Measurements from ENCODE around the gene SYTL1.

The SYTL1 gene

GRCh38 chr1:27364696-27365371, 23.0 kb downstream of the SYTL1 start:
- no peak for DNase-seq (ENCODE audit: low spot score)

DNA sequence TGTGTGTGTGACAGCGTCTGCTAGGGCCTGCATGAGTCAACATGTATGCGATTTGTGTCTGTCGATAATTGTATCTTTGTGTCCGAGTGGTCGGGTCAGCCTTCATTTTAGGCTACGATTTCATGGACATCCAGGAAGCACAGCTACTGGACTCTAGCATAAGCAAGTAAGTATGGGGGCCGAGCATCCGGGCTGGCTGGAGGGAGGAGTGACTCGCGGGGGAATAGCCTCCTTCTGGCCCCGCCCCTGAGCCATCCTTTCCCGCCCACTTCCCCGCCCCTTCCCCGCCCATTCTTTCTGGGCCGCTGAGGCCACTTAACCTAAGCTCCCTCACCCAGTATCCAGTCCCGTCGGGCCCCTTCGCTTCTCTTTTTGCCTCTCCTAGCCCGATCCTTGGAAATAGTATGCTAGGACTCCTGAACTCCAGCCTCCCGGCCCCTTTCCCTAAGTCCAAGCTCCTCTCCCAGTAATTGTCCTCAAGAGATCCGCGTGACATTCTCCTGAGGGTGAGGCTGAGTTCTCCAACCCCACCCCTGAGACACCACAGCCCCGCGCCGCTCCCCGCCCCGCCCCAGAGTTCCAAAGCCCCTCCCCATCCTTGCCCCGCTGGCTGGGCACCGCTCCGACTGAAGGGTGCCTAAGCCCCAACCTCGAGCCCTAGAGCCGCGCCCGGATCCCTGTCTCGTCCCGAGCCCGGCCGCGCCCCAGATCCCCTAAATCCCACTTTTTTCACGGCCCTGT, 23.7 kb downstream of the SYTL1 start:
- DNase-seq (ENCODE audit: low spot score), result peak; percentile 87

DNA sequence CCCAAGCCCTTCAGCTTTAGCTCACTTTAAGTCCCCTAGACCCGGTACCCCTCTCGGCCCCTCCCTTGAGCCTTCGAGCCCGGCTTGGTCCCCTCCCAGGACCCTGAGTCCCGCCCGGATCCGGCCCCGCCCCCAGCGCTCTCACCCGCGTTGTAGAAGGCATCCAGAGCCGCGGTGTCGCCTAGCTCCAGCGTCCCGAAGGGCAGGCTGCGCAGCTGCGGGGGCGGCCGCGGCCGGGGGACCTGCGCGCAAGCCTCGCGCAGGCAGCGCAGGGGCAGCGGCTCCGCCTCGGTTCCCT, 24.2 kb downstream of the SYTL1 start:
- peak; percentile 51 for DNase-seq (ENCODE audit: low spot score)

- DNase-seq (ENCODE audit: low spot score), result peak; percentile 72
Measured at GRCh38 chr1:27366411-27367159, 24.8 kb downstream of the SYTL1 start, which contains the start of gene MAP3K6. Gene MAP3K6, minus strand, starts transcription at chr1:27366961. Its CDS starts 364 bp downstream, at chr1:27366597.

DNA sequence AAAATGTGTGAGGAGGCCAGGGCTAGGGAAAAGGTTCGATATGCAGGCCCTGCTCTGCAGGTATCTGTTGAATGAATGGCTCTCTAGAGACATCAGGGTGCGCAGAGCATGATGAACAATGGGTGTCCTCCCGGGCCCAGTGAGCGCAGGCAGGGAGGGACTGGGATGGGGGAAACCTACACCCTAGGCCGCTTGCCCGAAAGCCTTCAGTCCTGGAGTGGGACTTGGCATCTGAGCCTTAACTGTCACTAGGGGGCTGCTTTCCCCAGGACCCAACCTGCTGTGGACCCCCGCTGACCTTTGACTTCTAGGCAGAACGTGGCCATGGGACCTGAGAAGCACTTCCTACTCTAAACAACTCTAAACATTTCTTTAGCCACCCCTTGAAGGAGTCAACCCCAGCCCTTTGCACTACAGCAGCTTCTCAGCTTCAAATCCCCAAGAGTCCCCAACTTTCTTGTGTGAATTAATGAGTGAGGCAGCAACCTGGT, 25.4 kb downstream of the SYTL1 start:
- DNase-seq (ENCODE audit: low spot score), result no peak

DNA sequence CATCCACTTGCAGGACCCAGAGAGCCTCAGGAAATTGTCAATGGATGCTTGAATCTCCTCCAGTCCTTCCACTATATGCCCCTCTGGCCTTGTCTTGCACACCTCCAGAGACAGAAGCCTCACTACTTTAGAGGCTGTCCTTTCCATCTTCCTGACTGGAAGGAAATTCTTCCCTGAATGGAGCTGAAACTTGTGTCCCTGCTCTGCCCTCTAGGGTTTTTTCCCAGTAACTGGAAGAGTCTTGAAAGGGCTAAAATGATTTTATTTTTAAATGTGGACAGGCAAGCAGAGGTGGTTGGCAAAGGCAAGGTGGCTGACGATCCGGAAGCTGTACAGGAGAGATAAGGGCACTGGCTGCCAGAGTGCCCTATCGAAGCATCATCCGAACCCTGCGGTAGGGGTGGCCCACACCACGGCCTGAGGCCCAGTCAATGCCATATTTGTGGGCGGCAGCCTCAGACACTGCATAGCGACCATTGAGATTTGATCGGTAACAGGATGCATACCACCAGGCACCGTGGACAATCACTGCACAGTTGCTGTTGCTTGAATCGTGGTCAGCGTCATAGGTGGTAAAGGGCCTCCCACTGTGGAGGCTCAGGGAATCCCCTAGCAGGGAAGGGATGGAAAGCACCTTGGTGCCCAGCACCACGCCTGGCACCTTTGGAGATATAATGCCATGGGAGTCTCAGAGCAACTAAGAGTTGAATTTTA, 27.2 kb downstream of the SYTL1 start:
- no peak for DNase-seq (ENCODE audit: low spot score)

GRCh38 chr1:27372022-27372807, 30.4 kb downstream of the SYTL1 start:
- no peak for DNase-seq (ENCODE audit: low spot score)

DNA sequence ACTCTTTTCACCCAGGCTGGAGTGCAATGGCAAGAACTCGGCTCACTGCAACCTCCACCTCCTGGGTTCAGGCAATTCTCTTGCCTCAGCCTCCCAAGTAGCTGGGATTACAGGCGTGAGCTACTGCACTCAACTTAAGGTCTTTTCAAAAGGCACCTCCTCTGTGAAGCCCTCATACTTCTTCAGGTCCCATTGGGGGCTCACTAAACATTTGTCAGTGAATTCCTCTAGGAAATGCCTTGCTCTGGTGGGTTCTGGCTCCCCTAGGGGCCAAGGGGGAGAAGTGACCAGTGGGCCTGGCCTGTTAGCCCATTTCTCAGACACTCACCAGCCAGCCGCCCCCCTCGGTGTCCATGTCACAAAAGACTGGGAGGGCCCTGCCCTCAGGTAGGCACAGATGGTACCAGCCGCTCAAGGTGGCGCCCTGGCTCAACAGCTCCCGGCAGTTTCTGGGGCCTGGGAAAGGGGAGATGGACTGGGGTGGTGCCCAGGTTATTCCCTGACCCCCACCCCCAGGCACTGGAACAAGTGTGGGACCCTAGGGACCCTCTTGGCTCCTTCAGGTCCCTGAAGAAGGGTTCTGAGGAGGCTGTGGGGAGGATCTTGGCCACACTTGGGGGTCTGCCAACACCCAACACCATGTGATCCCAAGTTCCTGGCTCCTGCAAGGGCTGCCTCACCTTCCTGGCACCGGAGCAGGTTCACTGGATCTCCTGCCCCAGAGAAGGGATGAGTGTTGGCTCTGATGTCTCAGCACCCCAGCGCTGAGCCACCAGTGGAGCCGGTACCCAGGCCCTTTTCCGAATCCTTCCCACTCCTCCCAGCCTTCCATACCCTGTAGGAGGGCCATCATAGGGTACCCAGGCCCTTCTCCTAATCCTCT, 31.2 kb downstream of the SYTL1 start:
- DNase-seq (ENCODE audit: low spot score), result no peak

DNA sequence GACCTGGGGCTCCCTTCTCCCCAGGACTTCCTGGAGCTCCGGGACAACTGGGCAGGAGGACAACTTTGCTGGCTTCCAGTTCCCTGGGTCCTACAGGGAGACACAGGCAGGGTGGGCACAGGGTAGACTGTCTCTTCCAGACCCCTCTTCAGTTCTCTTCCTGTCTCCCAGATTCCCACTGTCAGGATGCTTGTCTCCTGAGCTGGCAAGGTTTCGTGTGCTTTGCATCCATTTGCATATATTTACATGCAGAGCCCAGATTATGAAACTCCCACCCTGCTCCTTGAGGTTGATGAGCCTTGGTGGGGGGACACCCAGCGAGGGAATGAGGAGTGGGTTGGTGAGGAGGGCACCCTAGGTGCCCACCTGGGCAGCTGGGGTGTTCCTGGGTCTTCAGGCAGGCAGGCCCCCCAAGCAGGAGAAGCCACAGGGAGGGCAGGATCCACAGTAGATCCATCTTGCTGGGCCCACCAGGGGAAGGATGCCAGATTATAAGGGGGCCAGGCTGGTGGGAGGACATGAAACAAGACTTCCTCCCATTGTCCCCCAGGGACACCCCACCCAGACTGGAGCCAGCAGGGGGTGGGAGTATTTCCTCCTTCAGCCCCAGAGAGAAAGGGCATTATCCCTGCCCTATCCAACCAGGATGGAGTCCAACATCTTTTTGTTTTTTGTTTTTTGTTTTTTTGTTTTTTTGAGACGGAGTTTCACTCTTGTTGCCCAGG, 32.7 kb downstream of the SYTL1 start, which contains the start of gene FCN3:
FCN3 (minus strand) TSS at position 463 of the 725 bp plus-strand sequence; CDS start at position 457, 6 bp downstream.
- DNase-seq (ENCODE audit: low spot score), result no peak

- DNase-seq (ENCODE audit: low spot score), result no peak
Measured at GRCh38 chr1:27377760-27378495, 36.1 kb downstream of the SYTL1 start.

DNA sequence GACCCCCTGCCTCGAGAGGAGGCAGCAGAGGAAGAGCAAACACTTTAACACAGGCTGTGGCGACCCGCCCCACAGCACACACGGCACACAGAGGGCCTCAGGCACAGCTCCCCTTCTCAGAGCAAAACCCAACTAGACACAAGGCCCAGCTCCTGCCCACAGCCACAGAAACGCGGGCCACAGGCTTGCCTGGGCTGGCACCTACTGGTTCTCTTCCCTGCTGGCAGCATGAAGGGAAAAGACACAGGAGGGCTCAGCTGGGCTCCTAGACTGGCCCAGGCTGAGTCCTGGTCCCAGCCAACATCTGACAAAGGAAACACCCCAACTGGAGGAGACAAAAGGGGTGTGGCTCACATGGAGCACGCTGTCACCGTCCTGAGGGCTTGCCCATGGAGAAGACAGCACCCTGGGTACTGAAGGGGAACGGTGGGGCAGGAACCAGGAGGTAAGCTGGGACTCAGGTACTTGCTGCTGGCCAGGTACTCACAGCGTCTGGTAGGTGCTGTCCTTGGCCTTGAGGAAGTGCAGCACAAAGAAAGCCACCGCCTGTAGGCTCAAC, 37.8 kb downstream of the SYTL1 start:
- DNase-seq (ENCODE audit: low spot score), result no peak

DNA sequence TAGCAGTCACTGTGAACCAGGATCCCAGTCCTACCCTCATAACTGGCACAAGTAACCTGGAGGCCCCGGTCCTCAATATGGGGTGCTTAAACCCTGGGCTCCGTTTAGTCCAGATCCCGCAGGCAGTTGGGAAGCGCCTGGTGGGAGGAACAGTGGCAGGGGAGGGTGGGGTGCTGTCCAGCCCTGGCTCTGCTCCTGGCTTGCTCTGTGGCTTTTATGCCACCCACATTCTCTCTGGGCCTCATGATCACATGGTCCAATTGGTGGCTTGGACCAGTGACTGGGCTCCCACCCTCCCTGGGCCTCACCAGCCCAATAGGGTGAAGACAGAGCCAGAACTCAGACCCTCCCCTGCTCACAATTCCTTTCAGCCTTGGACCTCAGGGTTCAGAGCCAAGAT, 38.4 kb downstream of the SYTL1 start:
- DNase-seq (ENCODE audit: low spot score), result no peak

DNA sequence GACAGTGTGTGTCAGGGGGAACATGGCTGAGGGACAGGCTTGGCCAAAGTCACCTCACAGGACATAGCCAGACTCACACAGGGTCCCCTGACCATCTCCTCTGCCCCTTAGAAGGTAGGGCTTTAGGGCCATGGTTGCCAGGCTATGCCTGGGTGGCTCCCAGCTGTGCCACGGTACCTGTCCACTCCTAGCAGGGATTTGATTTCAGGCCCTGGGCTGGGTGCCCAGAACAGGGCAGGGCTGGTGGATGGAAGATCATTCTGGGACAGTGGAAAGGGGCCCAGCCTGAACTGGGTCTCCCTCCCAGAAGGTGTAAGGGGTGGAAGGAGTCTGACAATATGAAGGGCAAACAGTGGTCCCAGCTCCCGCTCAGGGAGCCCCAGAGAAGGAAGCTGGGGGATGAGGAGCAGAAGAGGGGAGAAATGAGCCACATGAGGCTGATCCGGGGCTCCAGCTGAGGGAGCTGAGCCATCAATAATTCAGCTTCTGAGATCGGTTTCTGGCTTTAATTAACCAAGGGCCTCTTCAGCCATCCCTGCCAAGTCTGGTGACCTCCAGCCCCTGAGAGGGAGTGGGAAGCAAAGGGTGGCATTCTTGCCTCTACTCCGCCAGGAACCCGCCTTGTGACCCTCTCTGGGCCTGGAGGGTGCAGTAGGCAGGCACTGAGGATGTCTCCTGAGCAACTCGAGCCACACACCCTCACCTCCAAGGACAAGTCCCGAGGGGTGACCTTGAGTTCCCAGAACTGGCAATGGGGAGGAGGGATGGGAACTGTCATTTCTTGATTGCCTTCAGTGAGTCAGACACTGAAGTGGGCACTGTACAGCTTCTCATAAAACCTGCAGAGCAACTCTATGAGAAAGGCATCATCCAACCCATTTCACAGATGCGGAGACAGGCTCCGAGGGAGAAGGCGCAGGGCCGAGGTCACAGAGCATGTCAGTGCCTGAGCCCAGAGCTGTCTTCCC, 39.2 kb downstream of the SYTL1 start:
- no peak for DNase-seq (ENCODE audit: low spot score)

DNA sequence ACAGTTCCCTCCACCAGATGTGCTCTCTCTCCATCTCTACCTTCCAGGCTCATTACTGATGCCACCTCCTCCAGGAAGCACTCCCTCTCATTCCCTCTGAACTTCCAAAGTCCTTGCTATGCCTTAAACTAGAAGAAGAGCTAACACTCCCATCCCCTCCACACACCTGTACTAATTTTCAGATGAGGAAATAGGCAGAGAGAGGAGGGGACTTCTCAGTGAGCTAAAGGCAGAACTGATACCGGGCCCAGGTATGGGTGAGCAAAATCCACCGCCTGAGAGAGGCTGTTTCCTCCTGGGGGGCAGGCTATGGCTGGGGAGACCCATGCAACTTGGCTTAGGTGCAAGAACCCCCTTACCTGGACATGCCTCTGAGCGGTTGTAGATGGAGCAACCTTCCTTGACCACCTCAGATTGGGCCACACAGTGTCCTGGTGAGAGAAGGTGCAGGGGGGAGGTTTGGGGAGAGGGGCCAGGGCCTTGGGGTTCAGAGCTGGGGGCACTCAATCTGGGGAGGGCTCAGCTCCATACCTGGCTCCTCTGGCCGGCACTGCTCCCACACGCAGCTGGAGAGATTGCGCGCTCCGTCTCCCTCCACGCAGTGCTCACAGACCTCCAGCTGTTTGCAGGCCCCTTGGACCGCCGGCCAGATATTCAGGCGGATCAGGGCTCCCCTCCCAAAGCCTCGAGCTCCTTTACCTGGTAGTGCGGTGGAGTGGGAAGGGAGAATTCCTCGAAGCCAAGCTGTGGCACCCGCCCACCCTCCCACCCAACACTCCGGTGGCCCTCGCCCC, 40.3 kb downstream of the SYTL1 start:
- no peak for DNase-seq (ENCODE audit: low spot score)

- peak; percentile 39 for DNase-seq (ENCODE audit: low spot score)
Measured at GRCh38 chr1:27383039-27383605, 41.3 kb downstream of the SYTL1 start, which contains the start of gene CD164L2. Gene CD164L2, minus strand, starts transcription at chr1:27383333. Its CDS starts 94 bp downstream, at chr1:27383239.

DNA sequence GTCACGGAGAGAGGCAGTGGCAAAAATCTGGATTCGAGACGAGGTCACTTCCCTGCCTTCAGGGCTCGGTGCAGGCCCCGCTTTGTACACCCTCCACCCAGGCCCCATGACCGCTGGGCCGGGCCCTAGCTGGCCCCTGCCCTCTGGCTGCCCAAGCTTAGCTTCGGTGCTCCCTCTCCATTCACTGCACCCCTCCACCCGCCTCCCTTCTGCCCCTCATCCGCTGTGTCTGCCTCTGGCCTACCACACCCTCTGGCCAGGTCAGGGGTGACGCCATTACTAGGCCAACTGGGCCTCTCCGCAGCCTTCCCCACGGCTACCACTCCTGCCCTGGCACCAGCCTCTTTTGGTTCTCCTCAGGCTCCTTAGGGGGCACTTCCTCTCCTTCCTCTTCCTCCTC, 41.8 kb downstream of the SYTL1 start:
- DNase-seq (ENCODE audit: low spot score), result no peak
